Esophagus muscularis mucosa (tissue), 3 donors: ENCODE measurements around the gene PRAMEF26.
"Not testable (repeated sequence)": the region's sequence is repeated elsewhere in the genome, so short reads cannot be mapped to it uniquely, and the experiment has no call there.

Source experiments
- POLR2A ChIP-seq: fragments of 450-650 bp; IDR thresholded peaks from one replicate; pipeline ENCODE4 v1.6.1; 2017; ENCODE audit warnings: antibody characterized with exemption, moderate library complexity, mild to moderate bottlenecking, low read depth
- POLR2AphosphoS5 ChIP-seq, 2 donors: sonication (generic); formaldehyde crosslinking; IDR thresholded peaks; one replicate each; pipeline ENCODE4 v1.6.1; 2017; ENCODE audit warnings: antibody characterized with exemption in 2 of 2
- TF ChIP-seq, protein P1 (sequence below), 3 experiments: fragments of 200-600 bp in 2 of 3; fragments of 450-650 bp in 1 of 3; sonication (generic) in 2 of 3; IDR thresholded peaks; one replicate each; pipeline ENCODE4 v1.5.1; 2017 to 2019; ENCODE audit warnings: antibody characterized with exemption in 3 of 3, mild to moderate bottlenecking in 2 of 3, moderate library complexity in 1 of 3

DNA sequence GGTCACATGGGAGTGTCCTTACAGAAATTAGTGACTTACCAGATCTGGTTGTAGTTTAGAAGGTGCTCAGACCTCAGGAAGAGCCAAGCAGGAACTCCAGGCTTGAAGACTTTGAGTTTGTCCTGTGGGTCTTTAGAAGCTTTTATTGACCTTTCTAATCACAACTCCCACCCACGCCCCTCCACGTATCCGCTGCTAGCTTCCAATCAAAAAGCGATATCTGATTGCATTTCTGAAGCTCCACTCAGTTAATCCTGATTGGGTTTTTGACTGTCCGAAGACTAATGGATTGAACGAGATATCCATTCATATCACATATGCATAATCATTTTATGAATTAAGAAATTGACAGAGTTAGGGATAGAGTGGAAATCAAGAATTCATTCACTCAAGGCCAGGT, 39.1 kb downstream of the PRAMEF26 start, which contains the start of gene HNRNPCL2:
- TF ChIP-seq POLR2A; POLR2AphosphoS5 (IDR thresholded peaks at IDR 0.05): not testable (repeated sequence)
- TF ChIP-seq, protein P1, sequence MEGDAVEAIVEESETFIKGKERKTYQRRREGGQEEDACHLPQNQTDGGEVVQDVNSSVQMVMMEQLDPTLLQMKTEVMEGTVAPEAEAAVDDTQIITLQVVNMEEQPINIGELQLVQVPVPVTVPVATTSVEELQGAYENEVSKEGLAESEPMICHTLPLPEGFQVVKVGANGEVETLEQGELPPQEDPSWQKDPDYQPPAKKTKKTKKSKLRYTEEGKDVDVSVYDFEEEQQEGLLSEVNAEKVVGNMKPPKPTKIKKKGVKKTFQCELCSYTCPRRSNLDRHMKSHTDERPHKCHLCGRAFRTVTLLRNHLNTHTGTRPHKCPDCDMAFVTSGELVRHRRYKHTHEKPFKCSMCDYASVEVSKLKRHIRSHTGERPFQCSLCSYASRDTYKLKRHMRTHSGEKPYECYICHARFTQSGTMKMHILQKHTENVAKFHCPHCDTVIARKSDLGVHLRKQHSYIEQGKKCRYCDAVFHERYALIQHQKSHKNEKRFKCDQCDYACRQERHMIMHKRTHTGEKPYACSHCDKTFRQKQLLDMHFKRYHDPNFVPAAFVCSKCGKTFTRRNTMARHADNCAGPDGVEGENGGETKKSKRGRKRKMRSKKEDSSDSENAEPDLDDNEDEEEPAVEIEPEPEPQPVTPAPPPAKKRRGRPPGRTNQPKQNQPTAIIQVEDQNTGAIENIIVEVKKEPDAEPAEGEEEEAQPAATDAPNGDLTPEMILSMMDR (IDR thresholded peaks at IDR 0.05), result not testable (repeated sequence)
